ENCODE results near the gene CTNND1.

CTNND1 gene

GRCh38 chr11:57764021-57764420 lies 2.4 kb downstream of the CTNND1 start:
- Histone ChIP-seq H3K4me3 (ENCODE audit: low read depth in 1 of 2, low read length in 1 of 2) (no peak overlapping the region), H3K4me1 (ENCODE audit: control insufficient read depth in 1 of 2, insufficient read depth in 1 of 2, low read depth in 1 of 2, low read length in 1 of 2) (peaks cover 21 to 24% of the 10 kb centered on the region in 2 experiments), H3K36me3 (no peaks in the 10 kb centered on the region), H3K27me3 (no peaks in the 10 kb centered on the region), H3K9me3 (no peaks in the 10 kb centered on the region), H3K27ac (no peak overlapping the region)
- no peak for TF ChIP-seq CTCF (IDR thresholded peaks at IDR 0.05)

- H3K4me1 ChIP-seq (ENCODE audit: control insufficient read depth in 1 of 2, insufficient read depth in 1 of 2, low read depth in 1 of 2, low read length in 1 of 2) = peaks cover 21 to 24% of the 10 kb centered on the region in 2 experiments
- no peaks in the 10 kb centered on the region for H3K27me3 ChIP-seq
- no peak overlapping the region for H3K4me3 ChIP-seq (ENCODE audit: low read depth in 1 of 2, low read length in 1 of 2)
- H3K27ac ChIP-seq = no peak overlapping the region
- no peaks in the 10 kb centered on the region for H3K9me3 ChIP-seq
- no peak for TF ChIP-seq CTCF (IDR thresholded peaks at IDR 0.05)
- no peaks in the 10 kb centered on the region for H3K36me3 ChIP-seq
Measured at GRCh38 chr11:57764566-57764965, 3.0 kb downstream of the CTNND1 start.

GRCh38 chr11:57764972-57765371 lies 3.4 kb downstream of the CTNND1 start:
- no peaks in the 10 kb centered on the region for H3K27me3 ChIP-seq
- H3K9me3 ChIP-seq = no peaks in the 10 kb centered on the region
- no peaks in the 10 kb centered on the region for H3K36me3 ChIP-seq
- H3K27ac ChIP-seq = no peak overlapping the region
- TF ChIP-seq CTCF (IDR thresholded peaks at IDR 0.05) = no peak
- H3K4me1 ChIP-seq (ENCODE audit: control insufficient read depth in 1 of 2, insufficient read depth in 1 of 2, low read depth in 1 of 2, low read length in 1 of 2) = peaks cover 21 to 24% of the 10 kb centered on the region in 2 experiments
- H3K4me3 ChIP-seq (ENCODE audit: low read depth in 1 of 2, low read length in 1 of 2) = no peak overlapping the region

- Histone ChIP-seq H3K4me1 (ENCODE audit: control insufficient read depth in 1 of 2, insufficient read depth in 1 of 2, low read depth in 1 of 2, low read length in 1 of 2) (peaks cover 7% of the 10 kb centered on the region in 2 experiments), H3K27ac (no peak overlapping the region), H3K4me3 (ENCODE audit: low read depth in 1 of 2, low read length in 1 of 2) (no peak overlapping the region), H3K27me3 (no peaks in the 10 kb centered on the region), H3K36me3 (no peaks in the 10 kb centered on the region), H3K9me3 (no peaks in the 10 kb centered on the region)
- TF ChIP-seq CTCF (IDR thresholded peaks at IDR 0.05) = no peak
Measured at GRCh38 chr11:57770793-57771192, 9.2 kb downstream of the CTNND1 start.

- peaks cover 12 to 13% of the 10 kb centered on the region in 2 experiments for H3K4me1 ChIP-seq (ENCODE audit: control insufficient read depth in 1 of 2, insufficient read depth in 1 of 2, low read depth in 1 of 2, low read length in 1 of 2)
- TF ChIP-seq CTCF (IDR thresholded peaks at IDR 0.05) = no peak
- no peaks in the 10 kb centered on the region for H3K9me3 ChIP-seq
- no peaks in the 10 kb centered on the region for H3K36me3 ChIP-seq
- no peak overlapping the region for H3K27ac ChIP-seq
- H3K4me3 ChIP-seq (ENCODE audit: low read depth in 1 of 2, low read length in 1 of 2) = no peak overlapping the region
- no peaks in the 10 kb centered on the region for H3K27me3 ChIP-seq
Measured at GRCh38 chr11:57771365-57771764, 9.8 kb downstream of the CTNND1 start.

GRCh38 chr11:57772562-57772961 lies 11.0 kb downstream of the CTNND1 start:
- Histone ChIP-seq H3K4me1 (ENCODE audit: control insufficient read depth in 1 of 2, insufficient read depth in 1 of 2, low read depth in 1 of 2, low read length in 1 of 2) (peaks cover 14 to 15% of the 10 kb centered on the region in 2 experiments), H3K27me3 (no peaks in the 10 kb centered on the region), H3K36me3 (no peaks in the 10 kb centered on the region), H3K4me3 (ENCODE audit: low read depth in 1 of 2, low read length in 1 of 2) (no peak overlapping the region), H3K27ac (no peak overlapping the region), H3K9me3 (no peaks in the 10 kb centered on the region)
- TF ChIP-seq CTCF (IDR thresholded peaks at IDR 0.05) = no peak

Data from neutrophil (primary cell).